Measurements from ENCODE around the gene TMEM40.

DNA sequence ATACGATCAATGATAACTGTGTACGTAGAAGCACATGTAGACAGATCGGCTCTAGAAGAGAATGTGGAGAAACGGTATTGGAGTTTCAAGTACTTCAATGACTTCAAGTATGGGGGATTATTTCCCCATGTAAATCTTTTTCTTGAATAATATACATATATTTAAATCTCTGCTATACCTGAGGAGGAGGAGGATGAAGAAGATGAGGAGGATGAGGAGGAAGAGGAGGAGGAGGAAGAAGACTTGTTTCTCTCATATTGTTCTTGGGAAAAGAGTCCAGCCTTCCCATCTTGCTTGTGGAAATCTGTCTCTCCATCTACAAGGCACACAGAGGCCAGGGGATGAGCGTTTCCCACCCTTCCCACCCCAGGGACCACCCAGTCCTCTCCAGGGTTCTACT is 10.6 kb downstream of the TMEM40 start:
- TF ChIP-seq, protein P1, sequence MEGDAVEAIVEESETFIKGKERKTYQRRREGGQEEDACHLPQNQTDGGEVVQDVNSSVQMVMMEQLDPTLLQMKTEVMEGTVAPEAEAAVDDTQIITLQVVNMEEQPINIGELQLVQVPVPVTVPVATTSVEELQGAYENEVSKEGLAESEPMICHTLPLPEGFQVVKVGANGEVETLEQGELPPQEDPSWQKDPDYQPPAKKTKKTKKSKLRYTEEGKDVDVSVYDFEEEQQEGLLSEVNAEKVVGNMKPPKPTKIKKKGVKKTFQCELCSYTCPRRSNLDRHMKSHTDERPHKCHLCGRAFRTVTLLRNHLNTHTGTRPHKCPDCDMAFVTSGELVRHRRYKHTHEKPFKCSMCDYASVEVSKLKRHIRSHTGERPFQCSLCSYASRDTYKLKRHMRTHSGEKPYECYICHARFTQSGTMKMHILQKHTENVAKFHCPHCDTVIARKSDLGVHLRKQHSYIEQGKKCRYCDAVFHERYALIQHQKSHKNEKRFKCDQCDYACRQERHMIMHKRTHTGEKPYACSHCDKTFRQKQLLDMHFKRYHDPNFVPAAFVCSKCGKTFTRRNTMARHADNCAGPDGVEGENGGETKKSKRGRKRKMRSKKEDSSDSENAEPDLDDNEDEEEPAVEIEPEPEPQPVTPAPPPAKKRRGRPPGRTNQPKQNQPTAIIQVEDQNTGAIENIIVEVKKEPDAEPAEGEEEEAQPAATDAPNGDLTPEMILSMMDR (IDR thresholded peaks at IDR 0.05): no peak
- TF ChIP-seq POLR2A (IDR thresholded peaks at IDR 0.05): no peak

All from thyroid gland (tissue), 4 donors.